ENCODE results near the gene KRT85.
"Not testable (repeated sequence)": the region's sequence is repeated elsewhere in the genome, so short reads cannot be mapped to it uniquely, and the experiment has no call there.

Gene KRT85

GRCh38 chr12:52366738-52367485, at the start of gene KRT85:
TSS of gene KRT85 (minus strand) at chr12:52367481. CDS start at chr12:52367405, 76 bp downstream.
- no peak for DNase-seq

DNA sequence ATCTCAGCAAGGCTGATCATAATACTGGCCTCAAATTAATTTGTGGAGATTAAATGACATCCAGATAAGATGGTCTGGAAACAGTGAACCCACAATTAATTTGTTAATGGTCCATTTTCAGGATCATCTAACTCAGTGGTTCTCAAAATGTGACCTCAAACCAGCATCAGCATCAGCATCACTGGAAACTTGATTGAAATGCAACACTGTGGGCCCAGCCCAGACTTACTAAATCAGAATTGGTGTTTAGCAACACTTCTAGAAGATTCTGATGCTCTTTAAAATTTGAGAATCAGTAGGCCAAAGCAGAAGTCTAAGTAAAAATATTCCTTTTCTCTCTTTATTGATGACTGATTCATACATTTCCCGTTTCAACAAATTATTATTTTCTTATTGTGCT, 49.5 kb upstream of the KRT85 start:
- DNase-seq, result no peak

DNA sequence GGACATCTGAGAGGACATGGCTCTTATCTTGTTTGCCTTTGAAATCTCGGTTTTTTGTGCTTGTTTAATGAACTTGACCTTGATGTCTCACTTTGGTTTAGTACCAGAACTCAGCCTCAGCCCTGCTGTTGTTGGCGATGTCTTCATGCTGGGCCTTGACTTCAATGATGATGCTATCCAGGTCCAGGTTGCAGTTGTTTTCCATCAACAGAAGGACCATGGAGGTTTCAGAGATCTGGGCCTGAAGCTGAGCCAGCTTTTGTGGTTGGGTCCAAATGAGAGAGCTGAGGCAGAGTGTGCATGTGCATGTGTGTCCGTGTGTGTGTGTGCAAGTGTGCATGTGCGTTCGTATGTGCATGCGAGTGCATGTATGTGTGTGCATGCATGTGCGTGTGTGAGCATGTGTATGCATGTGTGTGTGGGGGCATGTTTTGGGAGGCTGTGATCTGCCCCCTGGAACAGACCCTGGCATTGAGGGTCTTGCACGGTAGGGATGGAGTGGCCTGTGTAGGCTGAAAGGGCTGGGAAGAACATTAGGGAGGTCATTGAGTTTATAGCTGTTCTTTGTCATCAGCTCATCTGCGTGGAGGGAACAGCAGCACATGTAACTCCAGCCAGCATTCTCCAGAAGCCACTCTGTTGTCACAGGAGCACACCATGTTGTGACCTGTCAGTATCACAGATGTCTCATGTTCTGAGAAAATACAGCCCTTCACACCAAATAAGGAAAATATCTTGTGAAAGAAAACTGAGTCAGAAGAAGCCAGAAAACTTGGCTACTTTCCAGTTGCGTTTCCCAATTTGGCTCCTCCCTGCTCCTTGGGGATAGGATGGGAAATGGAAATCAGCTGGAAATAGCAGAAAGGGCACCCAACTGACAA, 48.8 kb upstream of the KRT85 start:
- DNase-seq, result no peak

DNA sequence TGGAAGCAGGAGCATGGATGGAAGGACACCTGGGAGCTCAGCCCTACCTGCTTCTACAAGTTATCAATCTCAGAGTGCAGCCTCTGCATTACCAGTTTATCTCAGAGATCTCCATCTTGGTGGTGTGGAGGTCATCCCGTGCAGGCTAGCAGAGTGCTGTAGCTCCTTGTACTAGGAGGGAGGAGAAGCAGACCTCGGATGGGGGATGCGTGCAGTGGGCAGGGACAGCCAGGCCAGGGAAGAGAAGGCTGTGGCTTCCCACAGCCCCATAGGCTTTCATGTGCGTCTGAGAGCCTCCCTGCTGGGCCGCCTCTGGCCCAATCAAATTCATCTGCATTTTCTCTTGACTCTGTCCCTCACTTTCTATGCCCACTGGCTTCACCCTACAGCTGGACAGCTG, 47.7 kb upstream of the KRT85 start:
- DNase-seq, result no peak

- peak; percentile 24 for DNase-seq
Observed at GRCh38 chr12:52413782-52414345, 46.6 kb upstream of the KRT85 start.

DNA sequence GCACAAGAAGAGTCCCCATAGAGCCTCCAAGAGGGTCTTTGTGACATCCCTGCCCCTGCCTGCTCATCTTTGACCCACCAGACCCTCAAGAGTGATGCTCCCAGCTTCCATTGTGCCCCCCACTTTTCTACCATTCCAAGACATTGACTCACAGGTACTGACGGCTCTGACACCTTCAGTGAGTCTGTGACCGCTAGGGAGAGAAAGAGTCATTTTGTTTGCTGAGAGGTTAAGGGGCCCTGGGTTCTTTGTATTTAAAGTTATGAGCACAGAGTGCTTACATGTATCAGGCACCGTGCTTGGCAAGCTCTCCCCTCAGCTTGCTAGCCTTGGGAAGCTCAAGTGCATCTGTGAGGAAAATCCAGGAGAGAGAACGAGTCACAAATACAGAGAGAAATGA, 45.9 kb upstream of the KRT85 start:
- DNase-seq, result no peak

DNA sequence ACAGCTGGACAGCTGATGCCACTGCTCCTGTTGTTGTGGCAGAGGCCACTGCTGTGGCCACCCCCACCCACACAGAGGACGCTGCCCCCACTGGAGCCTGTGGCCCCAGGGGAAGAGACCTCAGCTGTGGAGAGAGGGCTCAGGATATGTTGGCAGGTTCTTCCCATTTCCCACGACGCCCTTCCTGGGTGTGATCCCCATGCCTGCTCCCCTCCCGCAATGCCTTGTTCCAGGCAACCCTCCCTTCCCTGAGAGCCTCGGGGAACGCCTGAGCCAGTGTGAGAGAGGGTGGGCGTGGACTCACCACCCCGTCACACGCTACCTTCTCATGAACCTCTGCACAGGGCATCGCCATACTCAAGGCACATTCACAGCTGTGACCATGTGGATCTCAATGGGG, 44.5 kb upstream of the KRT85 start:
- DNase-seq, result no peak

GRCh38 chr12:52410589-52411248, 43.4 kb upstream of the KRT85 start:
- not testable (repeated sequence) for DNase-seq

DNA sequence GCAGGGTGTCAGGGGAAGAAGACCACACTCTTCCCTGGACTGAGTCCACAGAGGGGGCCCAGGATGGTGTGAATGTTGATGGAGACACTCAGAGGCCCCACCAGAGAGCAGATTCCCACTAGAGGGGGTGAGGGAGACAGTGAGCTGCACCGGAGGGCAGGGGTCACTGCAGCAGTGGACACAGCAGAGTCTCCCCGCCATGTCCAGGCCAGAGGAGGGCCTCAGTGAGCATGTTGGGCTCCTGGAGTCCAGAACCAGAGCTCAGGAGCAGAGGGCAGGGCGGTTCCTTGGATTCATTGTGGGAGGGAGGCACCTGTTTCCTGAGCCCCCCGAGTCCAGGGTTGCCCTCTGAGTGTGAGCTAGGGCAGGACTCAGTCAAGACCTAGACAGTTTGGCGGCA, 40.6 kb upstream of the KRT85 start:
- DNase-seq, result no peak

GRCh38 chr12:52405922-52406385, 38.7 kb upstream of the KRT85 start, which contains the start of gene KRT82:
TSS of gene KRT82 (minus strand) at chr12:52406335. CDS start at chr12:52406277, 58 bp downstream.
- DNase-seq, result no peak

DNA sequence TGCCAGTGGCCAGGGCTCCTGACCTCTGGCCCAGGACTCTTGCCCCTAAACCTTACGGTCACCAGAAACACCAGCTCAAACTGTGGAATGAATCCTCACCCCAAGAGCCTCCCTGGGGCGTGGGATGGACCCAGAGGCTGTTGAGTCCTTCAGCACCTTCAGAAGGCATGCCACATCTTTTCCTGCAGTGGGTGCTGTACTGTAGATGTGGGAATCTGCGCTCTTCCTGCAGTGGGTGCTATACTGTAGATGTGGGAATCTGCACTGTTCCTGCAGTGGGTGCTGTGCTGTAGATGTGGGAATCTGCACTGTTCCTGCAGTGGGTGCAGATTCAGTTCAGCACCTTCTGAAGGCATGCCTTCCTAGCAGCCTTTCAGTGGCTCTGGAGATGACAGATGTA, 37.7 kb upstream of the KRT85 start:
- no peak for DNase-seq

GRCh38 chr12:52403561-52403960, 36.3 kb upstream of the KRT85 start:
- no peak for DNase-seq

DNA sequence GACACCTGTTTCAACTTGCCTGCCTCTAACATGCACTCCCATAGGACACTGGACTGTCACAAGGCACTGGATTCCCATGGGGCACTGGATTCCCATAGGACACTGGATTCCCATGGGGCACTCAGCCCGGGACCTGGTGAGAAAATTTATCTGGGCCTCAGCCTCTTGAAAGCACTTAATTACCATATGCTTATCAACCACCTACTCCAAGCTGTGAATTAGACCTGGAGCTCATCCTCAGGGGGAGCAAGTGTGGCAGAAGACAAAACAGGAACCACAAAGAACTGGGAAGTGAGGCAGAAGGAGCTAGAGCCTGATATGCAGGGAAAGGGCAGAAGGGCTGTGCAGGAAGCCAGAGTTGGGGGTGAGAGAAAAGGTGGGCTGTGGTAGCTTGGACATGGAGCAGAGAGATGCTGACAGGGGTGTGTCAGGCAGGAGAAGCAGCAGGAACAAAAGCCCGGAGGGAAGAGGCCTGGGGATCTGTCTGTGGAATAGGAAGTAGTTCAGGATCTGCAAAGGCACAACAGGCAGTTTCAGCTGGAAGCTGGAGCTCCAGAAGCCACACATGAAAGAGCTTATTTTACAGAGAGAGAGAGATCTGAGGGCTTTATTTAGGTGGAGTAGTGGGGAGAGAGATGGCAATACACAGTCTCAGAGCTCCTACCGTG, 35.7 kb upstream of the KRT85 start:
- peak; percentile 21 for DNase-seq

DNA sequence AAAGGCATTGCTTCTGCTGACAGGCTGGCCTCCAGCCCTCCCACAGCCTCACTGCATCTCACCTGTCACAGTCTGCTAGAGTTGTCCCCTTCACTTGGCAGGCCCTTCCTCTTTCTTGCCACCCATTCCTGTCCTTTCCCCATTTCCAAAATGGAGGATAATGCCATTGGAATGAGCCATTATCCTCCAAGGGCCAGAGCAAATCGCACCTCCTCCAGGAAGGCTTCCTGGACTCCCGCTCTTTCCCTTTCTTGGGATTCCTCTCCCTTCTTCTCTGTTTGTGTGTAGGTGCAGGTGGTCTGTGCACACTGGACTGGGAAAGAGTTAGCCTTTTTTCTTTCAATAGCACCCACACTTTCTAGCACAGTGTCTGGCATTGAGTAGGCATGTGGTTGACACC, 35.1 kb upstream of the KRT85 start:
- no peak for DNase-seq

DNA sequence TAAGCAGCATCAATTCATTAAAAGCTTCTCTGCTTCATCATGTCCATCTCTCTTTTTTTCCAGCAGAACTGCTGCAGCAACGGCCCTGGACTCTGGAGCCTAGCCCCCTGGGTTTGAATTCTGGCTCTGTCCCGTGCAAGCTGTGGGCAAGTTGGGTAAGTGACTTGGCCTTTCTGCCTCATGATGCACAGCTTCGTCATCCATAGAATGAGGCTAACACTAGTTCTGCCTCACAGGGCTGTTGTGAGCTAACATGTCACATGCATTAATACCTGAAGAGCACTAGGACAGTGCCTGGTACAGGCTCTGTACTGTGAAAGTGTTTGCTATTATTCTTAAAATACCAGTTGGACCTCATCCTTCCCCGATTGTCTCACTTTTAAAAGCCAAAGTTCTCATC, 34.6 kb upstream of the KRT85 start:
- DNase-seq, result no peak

DNA sequence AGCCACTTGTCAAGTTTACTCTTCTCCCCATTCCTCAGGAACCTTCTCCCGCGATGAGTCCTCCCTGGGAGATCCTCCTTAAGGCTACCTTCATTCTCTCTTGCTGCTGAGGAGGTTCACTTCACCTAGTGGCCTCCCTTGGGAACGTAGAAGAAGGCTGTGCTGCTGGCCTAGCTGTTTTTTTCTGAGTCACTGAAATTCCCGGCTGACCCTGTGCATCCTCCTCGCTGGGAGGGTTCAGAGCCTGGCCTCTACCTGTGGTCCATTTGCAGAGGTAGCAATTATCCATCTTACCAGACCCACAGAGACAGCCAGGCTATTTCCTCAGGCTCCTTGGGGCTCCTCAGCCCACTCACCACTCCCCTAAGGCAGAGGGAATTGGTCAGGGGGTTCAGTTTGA, 34.2 kb upstream of the KRT85 start:
- no peak for DNase-seq

DNA sequence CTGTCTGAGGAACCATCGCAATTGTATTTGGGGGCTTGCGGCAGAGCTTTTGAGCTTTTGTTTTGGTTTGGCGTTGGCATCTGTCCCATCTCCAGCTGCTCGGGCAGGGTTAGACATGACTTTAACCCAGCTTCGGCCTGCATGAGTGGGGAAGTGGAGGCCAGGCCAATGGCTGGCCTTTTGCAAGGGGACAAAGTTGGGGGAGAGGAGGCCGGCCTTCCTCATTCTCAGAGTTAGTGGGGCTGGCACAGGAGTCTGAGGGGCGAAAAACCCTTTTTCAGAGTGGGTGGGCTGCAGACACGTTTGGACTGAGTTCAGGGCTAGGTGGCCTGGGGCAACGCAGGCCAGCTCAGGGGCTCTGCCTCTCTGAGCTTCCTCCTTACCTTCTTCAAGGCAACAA, 33.6 kb upstream of the KRT85 start:
- no peak for DNase-seq

- DNase-seq, result no peak
Observed at GRCh38 chr12:52399756-52400155, 32.5 kb upstream of the KRT85 start.

GRCh38 chr12:52398176-52398575, 30.9 kb upstream of the KRT85 start:
- DNase-seq, result no peak

- no peak for DNase-seq
Observed at GRCh38 chr12:52396656-52397055, 29.4 kb upstream of the KRT85 start.

- peak; percentile 72 for DNase-seq
Observed at GRCh38 chr12:52395761-52396434, 28.6 kb upstream of the KRT85 start.

- DNase-seq, result no peak
Observed at GRCh38 chr12:52394836-52395405, 27.6 kb upstream of the KRT85 start.
